Epithelial cell of proximal tubule (primary cell): Measurements from ENCODE around the gene ELK4. TPM values are rescaled to one million over a fixed set of nuclear protein-coding genes. Genes with fewer than 3 reads are reported as not detected.
"Not testable (repeated sequence)": the region's sequence is repeated elsewhere in the genome, so short reads cannot be mapped to it uniquely, and the experiment has no call there.

ENCODE experiments used
- DNase-seq: peaks from one replicate; pipeline ENCODE4 v3.0.0-alpha.2; 2011; ENCODE audit warnings: low read depth
- H3K4me3 ChIP-seq: 2 replicates; pipeline ENCODE4 v1.5.1; 2011; ENCODE audit warnings: low read depth, mild to moderate bottlenecking, low read length
- total RNA-seq: library from RNA; depleted of rRNA; stranded (reverse); fragments of >200 nt; gene quantifications from 2 replicates; pipeline ENCODE4 v1.2.3, GENCODE V29; 2015
- TF ChIP-seq, protein P1 (sequence below): conservative IDR thresholded peaks from 2 replicates; pipeline ENCODE4 v1.5.1; 2012; ENCODE audit warnings: low read depth, mild to moderate bottlenecking, low read length

ELK4 gene
- total RNA-seq, 1 donor from 2014 or later, result 12.8 TPM

DNA sequence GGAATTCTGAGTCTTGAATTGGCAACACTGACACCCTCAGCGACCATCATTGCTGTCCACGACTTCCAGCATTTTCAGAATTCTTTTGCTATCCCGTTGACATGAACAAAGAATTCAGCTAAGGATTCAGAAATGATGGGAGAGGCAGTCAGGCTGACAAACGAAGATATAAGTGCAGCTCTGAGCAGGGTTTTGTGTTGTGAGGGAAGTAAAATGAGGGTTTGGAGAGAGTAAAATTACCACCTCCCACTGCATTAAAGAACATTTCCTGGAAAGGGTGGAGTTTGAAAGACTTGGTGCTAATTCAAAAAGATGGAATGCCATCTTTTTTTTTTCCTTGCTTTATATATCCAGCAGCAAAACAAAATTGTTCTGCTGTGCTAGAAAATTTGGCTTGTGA lies 4.9 kb upstream of the ELK4 start:
- DNase-seq, result no peak
- H3K4me3 ChIP-seq, result no peak overlapping the region
- TF ChIP-seq, protein P1, sequence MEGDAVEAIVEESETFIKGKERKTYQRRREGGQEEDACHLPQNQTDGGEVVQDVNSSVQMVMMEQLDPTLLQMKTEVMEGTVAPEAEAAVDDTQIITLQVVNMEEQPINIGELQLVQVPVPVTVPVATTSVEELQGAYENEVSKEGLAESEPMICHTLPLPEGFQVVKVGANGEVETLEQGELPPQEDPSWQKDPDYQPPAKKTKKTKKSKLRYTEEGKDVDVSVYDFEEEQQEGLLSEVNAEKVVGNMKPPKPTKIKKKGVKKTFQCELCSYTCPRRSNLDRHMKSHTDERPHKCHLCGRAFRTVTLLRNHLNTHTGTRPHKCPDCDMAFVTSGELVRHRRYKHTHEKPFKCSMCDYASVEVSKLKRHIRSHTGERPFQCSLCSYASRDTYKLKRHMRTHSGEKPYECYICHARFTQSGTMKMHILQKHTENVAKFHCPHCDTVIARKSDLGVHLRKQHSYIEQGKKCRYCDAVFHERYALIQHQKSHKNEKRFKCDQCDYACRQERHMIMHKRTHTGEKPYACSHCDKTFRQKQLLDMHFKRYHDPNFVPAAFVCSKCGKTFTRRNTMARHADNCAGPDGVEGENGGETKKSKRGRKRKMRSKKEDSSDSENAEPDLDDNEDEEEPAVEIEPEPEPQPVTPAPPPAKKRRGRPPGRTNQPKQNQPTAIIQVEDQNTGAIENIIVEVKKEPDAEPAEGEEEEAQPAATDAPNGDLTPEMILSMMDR, result no peak

DNA sequence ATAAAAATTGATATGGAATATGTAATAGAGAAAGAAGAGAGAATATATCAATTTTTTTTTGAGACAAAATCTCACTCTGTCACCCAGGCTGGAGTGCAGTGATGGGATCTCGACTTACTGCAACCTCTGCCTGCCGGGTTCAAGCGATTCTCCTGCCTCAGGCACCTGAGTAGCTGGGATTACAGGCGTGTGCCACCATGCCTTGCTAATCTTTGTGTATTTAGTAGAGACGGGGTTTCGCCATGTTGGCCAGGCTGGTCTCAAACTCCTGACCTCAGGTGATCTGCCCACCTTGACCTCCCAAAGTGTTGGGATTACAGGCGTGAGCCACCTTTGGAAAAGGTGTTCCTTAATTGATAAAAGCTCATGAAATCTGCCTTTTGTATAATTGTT lies 4.3 kb upstream of the ELK4 start:
- DNase-seq, H3K4me3 ChIP-seq: not testable (repeated sequence)

DNA sequence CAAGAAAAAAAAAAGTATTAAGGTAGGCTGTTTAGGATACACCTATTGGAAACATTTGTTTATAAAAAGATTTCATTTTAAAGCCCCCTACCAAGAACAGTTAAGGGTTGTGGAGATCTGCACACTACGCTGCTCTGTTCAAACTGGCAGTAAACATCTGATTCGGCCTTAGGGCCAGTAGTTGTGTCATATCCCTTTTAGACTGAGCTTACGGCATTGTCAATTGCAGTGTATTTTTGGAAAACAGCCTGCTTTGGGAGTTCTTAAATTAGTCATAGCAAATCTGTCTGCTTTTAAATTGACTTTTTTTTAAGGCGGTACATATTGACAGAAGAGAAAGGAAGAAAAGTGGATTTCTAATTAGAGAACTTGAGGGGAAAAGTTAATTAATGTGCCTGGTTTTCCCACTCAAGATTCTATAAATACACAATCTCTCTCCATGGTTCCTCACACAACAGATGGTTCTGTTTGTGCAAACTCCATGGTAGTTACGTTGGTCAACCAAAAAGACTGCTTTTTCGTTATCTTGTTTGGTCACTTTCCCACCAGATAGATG lies 1.7 kb upstream of the ELK4 start:
- no peak overlapping the region for H3K4me3 ChIP-seq
- TF ChIP-seq, protein P1, result no peak
- no peak for DNase-seq

DNA sequence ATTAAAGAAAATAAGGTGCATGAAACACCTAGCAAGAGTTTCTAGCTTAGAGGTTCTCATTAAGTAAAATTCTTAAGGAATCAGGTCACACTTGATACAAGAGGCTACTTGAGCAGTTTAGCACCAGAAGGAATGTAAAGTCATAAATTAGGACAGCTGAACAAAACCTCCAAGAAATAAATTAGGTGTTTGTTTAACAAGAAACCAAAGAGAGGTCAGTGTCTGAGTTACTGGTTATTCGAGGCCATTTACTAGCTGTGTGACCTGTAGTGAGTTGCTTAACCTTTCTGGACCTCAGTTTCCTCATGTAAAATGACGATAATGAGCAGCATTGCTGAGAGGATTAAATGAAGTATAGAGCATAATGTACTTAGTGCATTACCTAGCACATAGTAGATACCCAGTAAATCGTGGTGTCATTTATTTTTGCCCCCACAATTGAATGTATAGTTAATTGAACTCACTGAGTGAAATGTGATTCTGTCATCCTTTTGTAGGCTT lies 908 bp upstream of the ELK4 start:
- TF ChIP-seq, protein P1, result no peak
- H3K4me3 ChIP-seq, result peak overlapping the region; percentile 76
- no peak for DNase-seq

DNA sequence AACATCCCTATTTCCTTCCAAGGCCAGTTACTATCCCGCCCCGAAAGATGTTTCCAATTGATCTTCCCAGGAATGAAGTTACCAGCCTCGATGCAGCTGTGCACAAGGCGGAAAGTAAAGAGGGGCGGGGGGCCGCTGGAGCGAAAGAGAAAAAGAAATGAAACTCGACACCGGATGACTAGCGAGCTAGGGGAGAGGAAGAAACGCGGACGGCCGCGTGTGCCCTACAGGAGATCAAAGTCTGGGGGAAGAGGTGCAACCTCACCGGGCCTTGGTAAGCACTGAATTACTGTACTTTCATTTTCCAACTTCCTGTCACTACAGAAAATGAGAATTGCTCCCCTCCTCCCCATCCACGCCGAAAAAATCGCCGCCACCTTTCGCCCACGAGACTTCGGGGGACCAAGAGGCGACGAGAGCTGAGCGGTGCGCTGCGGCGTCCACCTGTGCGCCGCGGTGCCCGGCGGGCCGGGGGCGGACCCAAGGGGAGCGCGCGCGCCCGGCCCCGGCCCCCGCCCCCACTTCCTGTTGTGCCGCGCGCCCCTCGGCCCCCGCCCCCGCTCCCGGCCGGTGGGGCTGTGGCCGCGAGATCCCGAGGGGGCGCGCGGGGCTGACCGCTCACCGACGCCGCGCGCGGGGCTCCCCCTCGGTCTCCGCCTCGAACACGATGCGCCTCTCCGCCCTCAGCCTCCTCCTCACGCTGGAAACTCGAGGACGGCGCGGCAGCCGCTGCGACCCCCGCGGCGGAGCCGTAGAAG lies 622 bp downstream of the ELK4 start:
- DNase-seq, result no peak
- TF ChIP-seq, protein P1, result no peak
- peak overlapping the region; percentile 76 for H3K4me3 ChIP-seq

DNA sequence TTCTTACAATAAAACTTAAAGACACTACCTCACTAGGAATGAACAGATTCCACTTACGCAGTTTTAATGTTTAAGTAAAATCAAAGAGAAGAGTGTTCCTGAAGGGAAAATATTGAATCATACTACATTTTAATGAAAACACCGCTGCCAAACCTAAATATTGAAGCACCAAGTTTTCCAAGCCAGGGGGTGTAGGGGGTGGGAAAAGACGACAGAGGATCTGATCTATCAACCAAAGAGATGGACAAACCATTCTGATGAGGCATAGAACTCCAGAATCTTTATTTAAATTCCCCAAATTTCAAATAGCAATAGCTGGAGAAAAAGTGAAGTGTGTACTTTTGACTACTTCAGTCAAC lies 1.2 kb downstream of the ELK4 start:
- TF ChIP-seq, protein P1, result no peak
- DNase-seq, result no peak
- H3K4me3 ChIP-seq, result peak overlapping the region; percentile 76

DNA sequence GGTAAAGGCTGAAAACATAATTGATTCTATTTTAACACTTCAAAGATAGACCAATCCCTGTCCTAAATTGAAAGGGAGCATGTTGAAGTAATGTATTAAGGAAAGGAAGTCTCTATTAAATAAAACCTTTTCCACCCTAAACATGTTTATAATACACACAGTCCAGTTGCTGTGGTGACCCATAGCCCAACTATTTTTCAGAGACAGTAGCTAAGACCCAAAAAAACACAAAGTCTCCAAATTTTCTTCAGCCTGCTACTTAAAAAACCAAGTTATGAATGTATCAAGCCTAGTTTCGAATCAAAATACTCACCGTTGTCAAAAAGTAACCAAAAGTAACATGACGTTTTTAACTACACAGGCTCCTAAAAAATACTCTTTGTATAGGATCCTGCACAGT lies 1.6 kb downstream of the ELK4 start:
- H3K4me3 ChIP-seq, result peak overlapping the region; percentile 76
- no peak for DNase-seq
- TF ChIP-seq, protein P1, result no peak
